Activated CD4-positive, alpha-beta T cell treated with anti-CD3 and anti-CD28 coated beads, Interleukin-2, amount 50 U/mL, for 48 hours (primary cell): ENCODE results near the gene PSORS1C2.
"Not testable (repeated sequence)": the region's sequence is repeated elsewhere in the genome, so short reads cannot be mapped to it uniquely, and the experiment has no call there.

Experiments used
- DNase-seq, 2 experiments: peaks; one replicate each; pipeline ENCODE4 v3.0.0-alpha.2; 2020

Gene PSORS1C2

GRCh38 chr6:31138982-31139381 is at the start of gene PSORS1C2:
Gene PSORS1C2, minus strand, starts transcription at chr6:31139066. Its CDS starts 40 bp downstream, at chr6:31139026.
- DNase-seq: no peak

- no peak for DNase-seq
Observed at GRCh38 chr6:31187780-31188194, 48.9 kb upstream of the PSORS1C2 start.

GRCh38 chr6:31186052-31186734 is 47.3 kb upstream of the PSORS1C2 start:
- DNase-seq: no peak

GRCh38 chr6:31185695-31186051 is 46.8 kb upstream of the PSORS1C2 start:
- not testable (repeated sequence) for DNase-seq

- not testable (repeated sequence) for DNase-seq
Observed at GRCh38 chr6:31183859-31184258, 45.0 kb upstream of the PSORS1C2 start.

GRCh38 chr6:31183287-31183686 is 44.4 kb upstream of the PSORS1C2 start:
- DNase-seq: not testable (repeated sequence)

GRCh38 chr6:31180500-31180899 is 41.6 kb upstream of the PSORS1C2 start:
- DNase-seq: peak; percentile 74 to 83

- DNase-seq: no peak
Observed at GRCh38 chr6:31179896-31180295, 41.0 kb upstream of the PSORS1C2 start.

- DNase-seq: no peak
Observed at GRCh38 chr6:31179042-31179386, 40.1 kb upstream of the PSORS1C2 start.

GRCh38 chr6:31178143-31179041 is 39.5 kb upstream of the PSORS1C2 start:
- peak in 1 of 2 experiments; percentile 13 for DNase-seq

GRCh38 chr6:31175971-31176370 is 37.1 kb upstream of the PSORS1C2 start:
- no peak for DNase-seq

GRCh38 chr6:31174378-31174777 is 35.5 kb upstream of the PSORS1C2 start:
- no peak for DNase-seq

GRCh38 chr6:31173406-31173805 is 34.5 kb upstream of the PSORS1C2 start:
- no peak for DNase-seq

- DNase-seq: no peak
Observed at GRCh38 chr6:31172973-31173384, 34.1 kb upstream of the PSORS1C2 start.

GRCh38 chr6:31171931-31172905 is 33.4 kb upstream of the PSORS1C2 start:
- DNase-seq: no peak

GRCh38 chr6:31170987-31171671 is 32.3 kb upstream of the PSORS1C2 start:
- DNase-seq: no peak

- no peak for DNase-seq
Observed at GRCh38 chr6:31170600-31170881, 31.7 kb upstream of the PSORS1C2 start, which contains the start of gene POU5F1. Gene POU5F1, minus strand, starts transcription at chr6:31170682. Its CDS starts 62 bp downstream, at chr6:31170620.

GRCh38 chr6:31169858-31170599 is 31.2 kb upstream of the PSORS1C2 start:
- DNase-seq: not testable (repeated sequence)

GRCh38 chr6:31169123-31169857 is 30.4 kb upstream of the PSORS1C2 start:
- DNase-seq: no peak

- DNase-seq: no peak
Observed at GRCh38 chr6:31168606-31169005, 29.7 kb upstream of the PSORS1C2 start.

GRCh38 chr6:31165986-31166385 is 27.1 kb upstream of the PSORS1C2 start:
- no peak for DNase-seq
